ENCODE results near the gene S100A11.

S100A11 gene

DNA sequence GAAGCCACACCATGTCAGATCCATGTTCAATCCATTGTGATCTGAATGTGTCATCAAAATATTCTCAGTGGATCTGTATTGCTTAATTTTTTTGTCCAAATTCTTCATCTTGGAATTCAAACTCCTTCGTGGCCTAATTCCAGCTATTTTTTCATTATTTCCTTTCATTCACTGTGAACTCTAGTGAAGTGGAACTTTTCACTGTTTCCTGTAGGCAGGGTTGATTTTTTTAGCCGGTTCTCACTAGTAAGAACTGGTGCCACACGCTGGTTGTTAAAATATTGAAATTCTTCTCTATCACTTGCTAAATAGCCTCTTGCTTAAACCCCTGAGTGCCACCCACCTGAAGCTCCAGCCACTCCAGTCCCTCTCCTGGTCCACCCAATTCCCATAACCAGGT is 7.6 kb upstream of the S100A11 start:
- peaks cover 10% of the 10 kb centered on the region for H3K4me1 Mint-ChIP-seq
- H3K4me3 Mint-ChIP-seq = no peak overlapping the region
- no peaks in the 10 kb centered on the region for H3K9me3 Mint-ChIP-seq
- no peaks in the 10 kb centered on the region for H3K27me3 Mint-ChIP-seq (ENCODE audit: low read depth)
- H3K27ac Mint-ChIP-seq = peak overlapping the region in 2 of 3 experiments; percentile 11 to 67
- TF ChIP-seq, protein P1, sequence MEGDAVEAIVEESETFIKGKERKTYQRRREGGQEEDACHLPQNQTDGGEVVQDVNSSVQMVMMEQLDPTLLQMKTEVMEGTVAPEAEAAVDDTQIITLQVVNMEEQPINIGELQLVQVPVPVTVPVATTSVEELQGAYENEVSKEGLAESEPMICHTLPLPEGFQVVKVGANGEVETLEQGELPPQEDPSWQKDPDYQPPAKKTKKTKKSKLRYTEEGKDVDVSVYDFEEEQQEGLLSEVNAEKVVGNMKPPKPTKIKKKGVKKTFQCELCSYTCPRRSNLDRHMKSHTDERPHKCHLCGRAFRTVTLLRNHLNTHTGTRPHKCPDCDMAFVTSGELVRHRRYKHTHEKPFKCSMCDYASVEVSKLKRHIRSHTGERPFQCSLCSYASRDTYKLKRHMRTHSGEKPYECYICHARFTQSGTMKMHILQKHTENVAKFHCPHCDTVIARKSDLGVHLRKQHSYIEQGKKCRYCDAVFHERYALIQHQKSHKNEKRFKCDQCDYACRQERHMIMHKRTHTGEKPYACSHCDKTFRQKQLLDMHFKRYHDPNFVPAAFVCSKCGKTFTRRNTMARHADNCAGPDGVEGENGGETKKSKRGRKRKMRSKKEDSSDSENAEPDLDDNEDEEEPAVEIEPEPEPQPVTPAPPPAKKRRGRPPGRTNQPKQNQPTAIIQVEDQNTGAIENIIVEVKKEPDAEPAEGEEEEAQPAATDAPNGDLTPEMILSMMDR (IDR thresholded peaks at IDR 0.05; ENCODE audit: unreplicated experiment in 3 of 3) = no peak
- no peaks in the 10 kb centered on the region for H3K36me3 Mint-ChIP-seq (ENCODE audit: low read depth)

DNA sequence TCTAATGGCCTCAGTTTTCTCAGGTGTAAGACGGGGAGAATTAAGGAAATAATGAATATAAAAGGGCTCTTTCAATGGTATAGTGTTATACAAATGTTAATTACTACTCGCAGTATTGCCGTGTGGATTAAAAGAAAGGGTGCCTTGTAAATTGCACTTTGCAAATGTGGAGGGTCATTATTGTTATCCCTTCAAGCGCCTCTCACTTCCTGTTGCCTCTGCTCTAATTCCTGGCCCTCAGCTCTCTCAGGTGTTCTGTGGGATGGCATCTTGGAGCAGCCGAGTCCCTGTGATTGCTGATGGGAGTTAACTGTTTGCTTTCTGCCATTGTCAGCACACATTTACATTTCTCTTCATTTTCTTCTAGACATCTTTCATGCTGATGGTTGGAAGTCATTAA is 7.1 kb upstream of the S100A11 start:
- no peaks in the 10 kb centered on the region for H3K27me3 Mint-ChIP-seq (ENCODE audit: low read depth)
- TF ChIP-seq, protein P1 (IDR thresholded peaks at IDR 0.05; ENCODE audit: unreplicated experiment in 3 of 3) = no peak
- peaks cover 10% of the 10 kb centered on the region for H3K4me1 Mint-ChIP-seq
- peak overlapping the region in 2 of 3 experiments; percentile 11 to 67 for H3K27ac Mint-ChIP-seq
- H3K9me3 Mint-ChIP-seq = no peaks in the 10 kb centered on the region
- H3K4me3 Mint-ChIP-seq = no peak overlapping the region
- no peaks in the 10 kb centered on the region for H3K36me3 Mint-ChIP-seq (ENCODE audit: low read depth)

DNA sequence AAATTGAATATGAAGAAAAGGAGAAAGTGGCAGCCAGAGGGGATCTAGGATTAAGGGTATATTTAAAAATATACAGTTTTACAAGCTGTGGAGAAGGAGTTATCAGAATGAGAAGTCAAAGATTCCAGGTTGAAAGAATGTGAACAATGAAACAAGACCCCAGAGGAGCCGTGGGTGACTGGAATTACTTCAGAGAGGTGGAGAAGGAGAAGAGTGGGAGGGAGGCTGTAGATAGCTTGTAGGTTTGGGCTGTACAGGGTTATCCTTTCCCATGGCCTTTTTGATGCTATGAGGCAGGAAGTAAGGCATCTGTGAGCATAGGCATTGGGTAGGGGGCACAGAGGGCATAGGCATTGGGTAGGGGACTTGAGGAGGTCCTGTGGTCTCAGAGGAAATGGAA is 5.2 kb upstream of the S100A11 start:
- Mint-ChIP-seq H3K9me3 (no peaks in the 10 kb centered on the region), H3K27ac (no peak overlapping the region), H3K4me1 (no peaks in the 10 kb centered on the region), H3K36me3 (ENCODE audit: low read depth) (no peaks in the 10 kb centered on the region), H3K4me3 (no peak overlapping the region), H3K27me3 (ENCODE audit: low read depth) (no peaks in the 10 kb centered on the region)
- TF ChIP-seq, protein P1 (IDR thresholded peaks at IDR 0.05; ENCODE audit: unreplicated experiment in 3 of 3) = no peak

DNA sequence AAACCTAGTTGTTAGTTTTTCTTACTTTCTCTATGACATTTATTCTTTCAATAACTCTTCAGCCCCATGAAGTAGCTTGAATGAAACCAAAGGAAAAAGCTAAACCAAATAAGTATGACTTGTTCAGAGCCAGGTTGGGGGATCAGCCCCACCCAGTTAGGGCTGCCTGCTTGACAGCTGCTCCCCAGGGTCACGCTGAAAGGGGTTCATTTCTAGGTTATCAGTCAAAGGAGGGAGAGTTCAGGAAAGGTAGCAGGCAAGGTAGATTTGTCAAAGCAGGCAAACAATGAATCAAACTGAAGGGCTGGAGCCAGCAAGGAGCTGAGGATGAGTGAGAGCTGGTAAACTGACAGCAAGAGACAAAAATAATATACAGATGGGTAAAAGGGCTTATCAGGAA is 3.1 kb upstream of the S100A11 start:
- H3K9me3 Mint-ChIP-seq = no peaks in the 10 kb centered on the region
- no peak overlapping the region for H3K27ac Mint-ChIP-seq
- TF ChIP-seq, protein P1 (IDR thresholded peaks at IDR 0.05; ENCODE audit: unreplicated experiment in 3 of 3) = no peak

DNA sequence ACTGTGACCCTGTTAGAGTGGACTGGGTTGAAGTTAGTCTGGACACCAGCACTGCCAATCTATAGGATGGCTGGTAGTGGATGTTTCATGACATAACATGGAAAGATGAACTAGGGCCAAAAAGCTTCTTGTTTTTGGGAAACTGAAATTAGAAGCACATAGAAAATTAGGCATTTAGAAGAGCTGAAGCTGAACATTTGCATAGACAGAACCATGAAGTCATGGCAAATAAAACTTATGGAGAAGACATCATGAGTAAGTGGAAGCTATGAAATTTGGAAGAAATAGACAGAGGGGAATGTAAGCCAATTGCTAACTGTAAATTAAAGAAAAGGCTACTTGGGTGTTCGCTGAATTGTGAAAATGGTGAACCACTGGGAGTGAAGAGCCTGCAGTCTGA is 2.7 kb upstream of the S100A11 start:
- TF ChIP-seq, protein P1 (IDR thresholded peaks at IDR 0.05; ENCODE audit: unreplicated experiment in 3 of 3) = no peak
- H3K9me3 Mint-ChIP-seq = no peaks in the 10 kb centered on the region
- H3K27ac Mint-ChIP-seq = no peak overlapping the region
- H3K36me3 Mint-ChIP-seq (ENCODE audit: low read depth) = no peaks in the 10 kb centered on the region
- H3K4me3 Mint-ChIP-seq = no peak overlapping the region
- peaks cover 11% of the 10 kb centered on the region for H3K4me1 Mint-ChIP-seq
- H3K27me3 Mint-ChIP-seq (ENCODE audit: low read depth) = no peaks in the 10 kb centered on the region

More for the DNA sequence above, 3.1 kb upstream of the S100A11 start:
- H3K4me1 Mint-ChIP-seq = peaks cover 7% of the 10 kb centered on the region
- no peaks in the 10 kb centered on the region for H3K27me3 Mint-ChIP-seq (ENCODE audit: low read depth)
- no peaks in the 10 kb centered on the region for H3K36me3 Mint-ChIP-seq (ENCODE audit: low read depth)
- H3K4me3 Mint-ChIP-seq = no peak overlapping the region

DNA sequence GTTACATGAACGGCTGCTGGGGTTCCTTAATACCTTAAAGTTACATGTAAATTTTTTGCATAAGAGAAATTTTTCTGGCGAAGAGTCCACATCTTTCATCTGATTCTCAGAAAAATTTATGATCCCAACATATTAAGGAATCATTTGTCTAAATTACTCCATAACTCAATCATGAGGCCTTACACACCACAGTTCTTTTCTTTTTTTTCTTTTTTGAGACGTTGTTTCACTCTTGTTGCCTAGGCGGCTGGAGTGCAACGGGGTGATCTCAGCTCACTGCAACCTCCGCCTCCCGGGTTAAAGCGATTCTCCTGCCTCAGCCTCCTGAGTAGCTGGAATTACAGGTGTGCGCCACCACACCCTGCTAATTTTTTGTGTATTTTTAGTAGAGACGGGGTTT is 2.1 kb upstream of the S100A11 start:
- TF ChIP-seq, protein P1 (IDR thresholded peaks at IDR 0.05; ENCODE audit: unreplicated experiment in 3 of 3) = no peak
- Mint-ChIP-seq H3K9me3 (no peaks in the 10 kb centered on the region), H3K27me3 (ENCODE audit: low read depth) (no peaks in the 10 kb centered on the region), H3K4me3 (peak overlapping the region in 1 of 3 experiments; percentile 64), H3K4me1 (peaks cover 16% of the 10 kb centered on the region), H3K36me3 (ENCODE audit: low read depth) (no peaks in the 10 kb centered on the region), H3K27ac (no peak overlapping the region)
